ENCODE measurements around the gene OCIAD1.

The OCIAD1 gene, protein sequence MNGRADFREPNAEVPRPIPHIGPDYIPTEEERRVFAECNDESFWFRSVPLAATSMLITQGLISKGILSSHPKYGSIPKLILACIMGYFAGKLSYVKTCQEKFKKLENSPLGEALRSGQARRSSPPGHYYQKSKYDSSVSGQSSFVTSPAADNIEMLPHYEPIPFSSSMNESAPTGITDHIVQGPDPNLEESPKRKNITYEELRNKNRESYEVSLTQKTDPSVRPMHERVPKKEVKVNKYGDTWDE

DNA sequence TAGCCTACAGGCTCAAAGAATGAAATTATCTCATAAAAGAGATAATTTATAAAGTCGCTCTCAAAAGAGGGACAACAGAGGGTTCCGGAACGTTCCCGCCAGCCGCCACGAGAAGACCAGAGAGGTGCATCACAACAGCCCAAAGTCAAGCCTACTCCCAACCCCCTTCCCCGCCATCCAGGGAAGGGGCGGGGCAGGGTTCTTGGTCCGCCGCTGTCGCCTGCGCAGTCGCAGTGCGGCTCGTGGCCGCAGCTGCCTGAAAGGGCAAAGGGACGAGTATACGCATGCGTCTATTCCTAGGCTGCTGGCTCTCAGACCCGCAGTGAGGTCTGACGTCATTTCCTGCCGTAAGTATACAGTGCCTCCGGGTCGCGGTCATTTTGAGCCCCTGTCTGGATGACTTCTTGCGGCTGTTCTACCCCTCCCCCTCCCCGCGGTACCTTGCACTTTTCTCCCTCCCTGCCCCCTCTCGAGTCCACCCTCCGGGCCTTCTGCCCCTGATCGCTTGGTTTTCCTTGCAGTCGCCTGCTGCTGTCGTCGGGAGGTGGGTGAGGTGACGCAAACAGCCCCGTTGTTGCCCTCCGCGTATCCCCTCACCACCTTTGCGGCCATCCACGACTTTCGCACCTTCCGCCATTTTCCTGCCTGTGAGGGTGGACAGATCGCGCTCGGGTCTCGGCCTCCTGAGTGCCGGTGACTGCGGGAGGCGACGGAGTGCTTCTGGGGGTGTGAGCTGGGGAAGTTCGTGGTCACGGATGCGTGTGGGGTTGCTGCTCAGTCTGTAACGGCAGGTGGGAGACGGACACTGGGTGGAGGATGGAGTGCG is at the start of gene OCIAD1:
TSS of gene OCIAD1 (plus strand) at position 383 of the 826 bp plus-strand sequence. CDS start 1,537 bp downstream, outside the sequence.
- Histone ChIP-seq H3K36me3 (ENCODE audit: control insufficient read depth, low read length) (peaks cover 47% of the 10 kb centered on the region), H3K9me2 (replicated peaks; ENCODE audit: control insufficient read depth, low read length) (no peaks in the 10 kb centered on the region), H3K79me2 (ENCODE audit: control insufficient read depth, low read length) (peaks cover 46% of the 10 kb centered on the region), H3K4me1 (ENCODE audit: control insufficient read depth, low read length) (peaks cover 25% of the 10 kb centered on the region), H3K27me3 (ENCODE audit: control insufficient read depth, low read length) (no peaks in the 10 kb centered on the region), H3K4me3 (ENCODE audit: low read length) (peak within 1 kb of the TSS; percentile 100), H3F3A (ENCODE audit: control insufficient read depth, insufficient read depth) (no peaks in the 10 kb centered on the region), H3K27ac (ENCODE audit: low read depth, low read length) (peak within 1 kb of the TSS; percentile 91), H3K9me3 (ENCODE audit: control insufficient read depth, insufficient read depth, low read length) (no peaks in the 10 kb centered on the region), H3K4me2 (ENCODE audit: low read length) (peak within 1 kb of the TSS; percentile 85), H4K20me1 (ENCODE audit: control insufficient read depth, insufficient read depth, low read depth, low read length) (no peaks in the 10 kb centered on the region)
- TF ChIP-seq EZH2phosphoT487 (IDR thresholded peaks at IDR 0.05; ENCODE audit: borderline replicate concordance, low read length), result no peak
- TF ChIP-seq, protein P1, sequence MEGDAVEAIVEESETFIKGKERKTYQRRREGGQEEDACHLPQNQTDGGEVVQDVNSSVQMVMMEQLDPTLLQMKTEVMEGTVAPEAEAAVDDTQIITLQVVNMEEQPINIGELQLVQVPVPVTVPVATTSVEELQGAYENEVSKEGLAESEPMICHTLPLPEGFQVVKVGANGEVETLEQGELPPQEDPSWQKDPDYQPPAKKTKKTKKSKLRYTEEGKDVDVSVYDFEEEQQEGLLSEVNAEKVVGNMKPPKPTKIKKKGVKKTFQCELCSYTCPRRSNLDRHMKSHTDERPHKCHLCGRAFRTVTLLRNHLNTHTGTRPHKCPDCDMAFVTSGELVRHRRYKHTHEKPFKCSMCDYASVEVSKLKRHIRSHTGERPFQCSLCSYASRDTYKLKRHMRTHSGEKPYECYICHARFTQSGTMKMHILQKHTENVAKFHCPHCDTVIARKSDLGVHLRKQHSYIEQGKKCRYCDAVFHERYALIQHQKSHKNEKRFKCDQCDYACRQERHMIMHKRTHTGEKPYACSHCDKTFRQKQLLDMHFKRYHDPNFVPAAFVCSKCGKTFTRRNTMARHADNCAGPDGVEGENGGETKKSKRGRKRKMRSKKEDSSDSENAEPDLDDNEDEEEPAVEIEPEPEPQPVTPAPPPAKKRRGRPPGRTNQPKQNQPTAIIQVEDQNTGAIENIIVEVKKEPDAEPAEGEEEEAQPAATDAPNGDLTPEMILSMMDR (IDR thresholded peaks at IDR 0.05; ENCODE audit: low read depth, low read length, poor library complexity, severe bottlenecking), result no peak

DNA sequence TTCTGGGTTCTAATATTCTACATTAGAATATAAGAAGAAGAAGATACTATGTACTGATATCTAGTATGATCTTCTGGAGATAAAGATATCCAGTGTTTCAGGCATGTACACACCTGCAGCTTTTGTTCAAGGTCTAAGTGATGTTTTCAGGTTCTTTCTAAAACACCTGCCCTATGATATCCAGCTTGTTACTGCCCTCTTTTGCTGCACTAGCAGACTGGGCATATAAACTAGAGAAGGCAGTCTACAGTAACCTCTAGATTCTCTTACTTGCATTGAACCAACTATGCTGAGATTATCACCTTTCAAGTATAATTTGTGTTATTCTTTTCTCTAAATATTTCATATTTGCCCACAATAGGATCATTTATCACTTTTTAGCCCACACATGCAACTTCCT is 48.9 kb upstream of the OCIAD1 start:
- H3K4me2 ChIP-seq (ENCODE audit: low read length), result no peak overlapping the region
- H3K27ac ChIP-seq (ENCODE audit: low read depth, low read length), result no peak overlapping the region
- no peaks in the 10 kb centered on the region for H3K9me3 ChIP-seq (ENCODE audit: control insufficient read depth, insufficient read depth, low read length)
- H3K9me2 ChIP-seq (replicated peaks; ENCODE audit: control insufficient read depth, low read length), result no peaks in the 10 kb centered on the region
- no peaks in the 10 kb centered on the region for H3K27me3 ChIP-seq (ENCODE audit: control insufficient read depth, low read length)
- peaks cover 21% of the 10 kb centered on the region for H4K20me1 ChIP-seq (ENCODE audit: control insufficient read depth, insufficient read depth, low read depth, low read length)
- no peak for TF ChIP-seq EZH2phosphoT487 (IDR thresholded peaks at IDR 0.05; ENCODE audit: borderline replicate concordance, low read length)
- TF ChIP-seq, protein P1 (IDR thresholded peaks at IDR 0.05; ENCODE audit: low read depth, low read length, poor library complexity, severe bottlenecking), result no peak
- H3K79me2 ChIP-seq (ENCODE audit: control insufficient read depth, low read length), result peaks cover 31% of the 10 kb centered on the region
- H3K36me3 ChIP-seq (ENCODE audit: control insufficient read depth, low read length), result peaks cover 9% of the 10 kb centered on the region
- H3F3A ChIP-seq (ENCODE audit: control insufficient read depth, insufficient read depth), result peaks cover 10% of the 10 kb centered on the region
- peaks cover 31% of the 10 kb centered on the region for H3K4me1 ChIP-seq (ENCODE audit: control insufficient read depth, low read length)
- no peak overlapping the region for H3K4me3 ChIP-seq (ENCODE audit: low read length)

DNA sequence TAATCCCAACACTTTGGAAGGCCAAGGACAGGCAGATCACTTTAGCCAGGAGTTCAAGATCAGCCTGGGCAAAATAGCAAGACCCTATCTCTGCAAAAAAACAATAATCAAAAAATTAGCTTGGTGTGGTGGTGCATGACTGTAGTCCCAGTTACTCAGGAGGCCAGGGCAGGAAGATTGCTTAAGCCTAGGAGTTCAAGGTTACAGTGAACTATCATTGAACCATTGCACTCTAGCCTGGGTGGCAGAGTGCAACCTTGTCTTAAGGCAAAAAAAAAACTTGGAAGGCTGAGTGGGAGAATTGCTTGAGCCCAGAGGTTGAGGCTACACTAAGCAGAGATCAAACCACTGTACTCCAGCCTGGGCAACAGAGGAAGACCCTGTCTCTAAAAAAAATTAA is 45.6 kb upstream of the OCIAD1 start:
- Histone ChIP-seq H4K20me1 (ENCODE audit: control insufficient read depth, insufficient read depth, low read depth, low read length) (no peaks in the 10 kb centered on the region), H3K36me3 (ENCODE audit: control insufficient read depth, low read length) (no peaks in the 10 kb centered on the region), H3K9me3 (ENCODE audit: control insufficient read depth, insufficient read depth, low read length) (no peaks in the 10 kb centered on the region), H3K4me3 (ENCODE audit: low read length) (no peak overlapping the region), H3K9me2 (replicated peaks; ENCODE audit: control insufficient read depth, low read length) (no peaks in the 10 kb centered on the region), H3K27me3 (ENCODE audit: control insufficient read depth, low read length) (no peaks in the 10 kb centered on the region), H3K4me1 (ENCODE audit: control insufficient read depth, low read length) (peaks cover 14% of the 10 kb centered on the region), H3K4me2 (ENCODE audit: low read length) (no peak overlapping the region), H3K79me2 (ENCODE audit: control insufficient read depth, low read length) (no peaks in the 10 kb centered on the region), H3K27ac (ENCODE audit: low read depth, low read length) (no peak overlapping the region), H3F3A (ENCODE audit: control insufficient read depth, insufficient read depth) (peaks cover 10% of the 10 kb centered on the region)
- no peak for TF ChIP-seq EZH2phosphoT487 (IDR thresholded peaks at IDR 0.05; ENCODE audit: borderline replicate concordance, low read length)
- TF ChIP-seq, protein P1 (IDR thresholded peaks at IDR 0.05; ENCODE audit: low read depth, low read length, poor library complexity, severe bottlenecking), result no peak

Data from DOHH2 (cell line).